ENCODE data around the gene ABHD12B. TPM values are rescaled to one million over a fixed set of nuclear protein-coding genes. Genes with fewer than 3 reads are reported as not detected.

ABHD12B gene
- total and polyA plus RNA-seq, 9 of the 15 experiments (the other 6 are each of a cell fraction or from before 2014, with no cell fraction given), result not detected

DNA sequence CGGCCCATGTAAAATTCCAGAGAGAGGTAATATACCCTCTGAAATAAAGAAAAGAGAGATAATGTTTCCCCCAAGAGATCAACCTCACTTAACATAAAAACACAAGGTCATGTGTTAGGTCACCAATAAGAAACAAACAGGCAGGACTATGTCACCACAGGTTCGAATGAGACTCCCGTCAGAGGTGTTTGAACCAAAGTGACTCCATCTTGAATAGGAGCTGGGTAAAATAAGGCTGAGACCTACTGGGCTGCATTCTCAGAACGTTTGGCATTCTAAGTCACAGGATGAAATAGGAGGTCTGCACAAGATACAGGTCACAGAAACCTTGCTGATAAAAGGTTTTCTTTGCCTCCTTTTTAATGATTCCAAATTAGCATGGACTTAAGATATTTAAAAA, 65.9 kb downstream of the ABHD12B start (continued):
- TF ChIP-seq, protein P1, sequence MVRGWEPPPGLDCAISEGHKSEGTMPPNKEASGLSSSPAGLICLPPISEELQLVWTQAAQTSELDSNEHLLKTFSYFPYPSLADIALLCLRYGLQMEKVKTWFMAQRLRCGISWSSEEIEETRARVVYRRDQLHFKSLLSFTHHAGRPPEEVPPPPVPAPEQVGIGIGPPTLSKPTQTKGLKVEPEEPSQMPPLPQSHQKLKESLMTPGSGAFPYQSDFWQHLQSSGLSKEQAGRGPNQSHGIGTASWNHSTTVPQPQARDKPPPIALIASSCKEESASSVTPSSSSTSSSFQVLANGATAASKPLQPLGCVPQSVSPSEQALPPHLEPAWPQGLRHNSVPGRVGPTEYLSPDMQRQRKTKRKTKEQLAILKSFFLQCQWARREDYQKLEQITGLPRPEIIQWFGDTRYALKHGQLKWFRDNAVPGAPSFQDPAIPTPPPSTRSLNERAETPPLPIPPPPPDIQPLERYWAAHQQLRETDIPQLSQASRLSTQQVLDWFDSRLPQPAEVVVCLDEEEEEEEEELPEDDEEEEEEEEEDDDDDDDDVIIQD (CRISPR knock-in tag; IDR thresholded peaks at IDR 0.05), result no peak
- TF ChIP-seq, protein P2, sequence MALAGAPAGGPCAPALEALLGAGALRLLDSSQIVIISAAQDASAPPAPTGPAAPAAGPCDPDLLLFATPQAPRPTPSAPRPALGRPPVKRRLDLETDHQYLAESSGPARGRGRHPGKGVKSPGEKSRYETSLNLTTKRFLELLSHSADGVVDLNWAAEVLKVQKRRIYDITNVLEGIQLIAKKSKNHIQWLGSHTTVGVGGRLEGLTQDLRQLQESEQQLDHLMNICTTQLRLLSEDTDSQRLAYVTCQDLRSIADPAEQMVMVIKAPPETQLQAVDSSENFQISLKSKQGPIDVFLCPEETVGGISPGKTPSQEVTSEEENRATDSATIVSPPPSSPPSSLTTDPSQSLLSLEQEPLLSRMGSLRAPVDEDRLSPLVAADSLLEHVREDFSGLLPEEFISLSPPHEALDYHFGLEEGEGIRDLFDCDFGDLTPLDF (CRISPR knock-in tag; IDR thresholded peaks at IDR 0.05), result no peak
- TF ChIP-seq DPF2 (IDR thresholded peaks at IDR 0.05) (no peak), HNRNPLL (IDR thresholded peaks at IDR 0.05; ENCODE audit: low read depth, low read length, poor library complexity, severe bottlenecking) (no peak)
- TF ChIP-seq, protein P3, sequence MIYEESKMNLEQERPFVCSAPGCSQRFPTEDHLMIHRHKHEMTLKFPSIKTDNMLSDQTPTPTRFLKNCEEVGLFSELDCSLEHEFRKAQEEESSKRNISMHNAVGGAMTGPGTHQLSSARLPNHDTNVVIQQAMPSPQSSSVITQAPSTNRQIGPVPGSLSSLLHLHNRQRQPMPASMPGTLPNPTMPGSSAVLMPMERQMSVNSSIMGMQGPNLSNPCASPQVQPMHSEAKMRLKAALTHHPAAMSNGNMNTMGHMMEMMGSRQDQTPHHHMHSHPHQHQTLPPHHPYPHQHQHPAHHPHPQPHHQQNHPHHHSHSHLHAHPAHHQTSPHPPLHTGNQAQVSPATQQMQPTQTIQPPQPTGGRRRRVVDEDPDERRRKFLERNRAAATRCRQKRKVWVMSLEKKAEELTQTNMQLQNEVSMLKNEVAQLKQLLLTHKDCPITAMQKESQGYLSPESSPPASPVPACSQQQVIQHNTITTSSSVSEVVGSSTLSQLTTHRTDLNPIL (CRISPR knock-in tag; IDR thresholded peaks at IDR 0.05), result no peak
- TF ChIP-seq, protein P4, sequence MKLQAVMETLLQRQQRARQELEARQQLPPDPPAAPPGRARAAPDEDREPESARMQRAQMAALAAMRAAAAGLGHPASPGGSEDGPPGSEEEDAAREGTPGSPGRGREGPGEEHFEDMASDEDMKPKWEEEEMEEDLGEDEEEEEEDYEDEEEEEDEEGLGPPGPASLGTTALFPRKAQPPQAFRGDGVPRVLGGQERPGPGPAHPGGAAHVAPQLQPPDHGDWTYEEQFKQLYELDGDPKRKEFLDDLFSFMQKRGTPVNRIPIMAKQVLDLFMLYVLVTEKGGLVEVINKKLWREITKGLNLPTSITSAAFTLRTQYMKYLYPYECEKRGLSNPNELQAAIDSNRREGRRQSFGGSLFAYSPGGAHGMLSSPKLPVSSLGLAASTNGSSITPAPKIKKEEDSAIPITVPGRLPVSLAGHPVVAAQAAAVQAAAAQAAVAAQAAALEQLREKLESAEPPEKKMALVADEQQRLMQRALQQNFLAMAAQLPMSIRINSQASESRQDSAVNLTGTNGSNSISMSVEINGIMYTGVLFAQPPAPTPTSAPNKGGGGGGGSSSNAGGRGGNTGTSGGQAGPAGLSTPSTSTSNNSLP (IDR thresholded peaks at IDR 0.05; ENCODE audit: borderline replicate concordance, low read depth, low read length), result no peak
